Adipose tissue (tissue), 3 donors: Measurements from ENCODE around the gene ZNF784. TPM values are rescaled to one million over a fixed set of nuclear protein-coding genes. Genes with fewer than 3 reads are reported as not detected.
A peak's percentile ranks its signal among the peaks of the same experiment; 100 is the strongest.

ENCODE experiments used
- H3K27ac ChIP-seq: one replicate; pipeline ENCODE4 v1.5.1; 2013; ENCODE audit warnings: low read depth, low read length
- WGBS, 3 donors: extraction: QIAGEN DNeasy Blood & Tissue Kit; methylation state at CpG; one replicate each; pipeline ENCODE4 v1.1.7; 2013; 5-methylcytosine and 5-hydroxymethylcytosine counted together
- polyA plus RNA-seq, 3 donors: library from polyadenylated mRNA; stranded (reverse); fragments of 200-250 nt; gene quantifications; one replicate each; pipeline ENCODE4 v1.2.3, GENCODE V29; 2013
- donor health status: healthy with polysubstance abuse.
- donor health status: Bipolar disorder and iron deficiency.
- donor health status: healthy.

ZNF784 gene
- polyA plus RNA-seq, 3 donors, result 2.6 to 7.0 (median 5.2) TPM

DNA sequence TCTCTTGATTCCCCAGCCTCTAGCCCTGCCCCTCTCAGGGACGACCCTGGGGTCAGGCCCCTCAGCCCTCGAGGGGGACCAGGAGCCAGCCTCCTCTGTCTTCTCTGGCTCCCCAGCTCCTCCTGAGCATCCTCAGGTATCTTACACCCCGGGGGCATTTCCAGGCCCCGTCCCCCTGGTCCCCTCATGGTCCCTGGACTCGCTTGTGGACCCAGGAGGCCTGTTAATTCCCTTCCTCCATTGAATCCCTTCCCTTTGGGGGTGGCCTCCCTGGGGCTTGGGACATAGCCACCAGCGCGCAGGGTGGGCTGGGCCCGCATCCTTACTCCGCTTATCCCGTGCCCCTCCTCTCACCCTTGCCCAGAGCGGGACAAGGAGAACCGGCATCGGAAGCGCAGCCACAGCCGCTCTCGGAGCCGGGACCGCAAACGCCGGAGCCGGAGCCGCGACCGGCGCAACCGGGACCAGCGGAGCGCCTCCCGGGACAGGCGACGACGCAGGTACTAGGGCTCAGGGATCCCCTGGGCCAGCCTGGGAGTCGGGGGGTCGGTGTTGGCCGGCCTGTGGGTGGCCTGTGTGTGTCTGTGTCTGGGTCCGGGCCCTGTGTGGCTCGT, 34.6 kb upstream of the ZNF784 start:
- H3K27ac ChIP-seq, result no peak overlapping the region
- 88 to 92% (median 91%) methylated on average over 37 of the region's 37 CpGs for WGBS, 3 donors

DNA sequence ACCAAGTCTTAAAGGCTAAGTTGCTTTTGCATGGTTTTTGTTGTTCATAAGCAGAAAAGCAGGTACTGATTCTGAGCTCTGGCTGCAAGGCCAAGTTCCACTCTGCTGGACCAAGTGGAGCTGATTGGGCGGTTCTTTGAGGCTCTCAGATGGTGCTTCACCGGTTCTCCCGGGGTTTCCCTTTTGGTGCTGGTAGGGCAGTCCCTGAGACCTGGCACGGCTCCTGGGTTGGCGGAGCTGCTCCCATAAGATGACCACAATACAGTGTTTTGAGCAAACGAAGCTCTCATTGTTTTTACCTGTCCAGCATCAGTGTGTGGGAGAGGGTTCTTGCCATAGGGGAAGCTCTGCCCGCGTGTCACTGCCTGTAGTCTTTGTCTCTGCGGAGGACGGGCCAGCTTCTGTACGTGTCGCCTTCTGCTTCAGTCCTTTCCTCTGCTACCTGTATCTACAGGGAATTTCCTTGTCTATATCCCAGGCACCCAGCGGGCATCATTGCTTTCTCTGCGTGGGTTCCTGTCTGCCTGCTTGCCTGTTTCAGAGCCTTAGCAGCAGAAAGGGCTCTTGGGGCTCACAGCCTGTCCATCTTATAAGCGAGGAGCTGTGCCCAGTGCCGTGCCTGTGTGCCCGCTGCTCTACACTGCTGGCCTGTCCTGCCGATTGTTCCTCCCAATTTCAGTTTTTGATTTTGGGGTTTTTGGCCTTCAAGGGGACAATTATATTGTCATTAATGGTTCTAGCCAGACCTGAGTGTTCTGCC, 32.8 kb upstream of the ZNF784 start:
- no peak overlapping the region for H3K27ac ChIP-seq
- WGBS, 3 donors, result 21 to 57% (median 46%) methylated on average over 18 of the region's 18 CpGs

DNA sequence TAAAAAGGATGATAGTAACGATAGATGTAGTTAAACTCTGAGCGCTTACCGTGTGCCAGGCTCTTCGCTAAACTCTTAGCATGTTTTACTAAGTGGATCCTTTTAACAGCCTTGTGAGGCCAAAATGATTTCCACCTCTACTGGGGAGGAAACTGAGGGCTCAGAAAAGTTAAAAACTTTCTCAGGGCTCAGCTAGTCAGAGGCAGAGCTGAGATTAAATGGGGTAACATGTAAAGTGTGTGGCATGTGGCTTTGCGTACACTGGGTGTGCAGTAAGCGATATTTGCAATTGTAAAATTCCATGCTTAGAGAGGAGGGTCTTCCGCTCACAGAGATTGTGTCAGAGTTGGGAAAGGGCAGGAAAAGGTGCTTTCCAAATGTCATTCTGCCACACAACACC, 32.2 kb upstream of the ZNF784 start:
- 37 to 62% (median 58%) methylated on average over 7 of the region's 7 CpGs for WGBS, 3 donors
- H3K27ac ChIP-seq, result no peak overlapping the region

DNA sequence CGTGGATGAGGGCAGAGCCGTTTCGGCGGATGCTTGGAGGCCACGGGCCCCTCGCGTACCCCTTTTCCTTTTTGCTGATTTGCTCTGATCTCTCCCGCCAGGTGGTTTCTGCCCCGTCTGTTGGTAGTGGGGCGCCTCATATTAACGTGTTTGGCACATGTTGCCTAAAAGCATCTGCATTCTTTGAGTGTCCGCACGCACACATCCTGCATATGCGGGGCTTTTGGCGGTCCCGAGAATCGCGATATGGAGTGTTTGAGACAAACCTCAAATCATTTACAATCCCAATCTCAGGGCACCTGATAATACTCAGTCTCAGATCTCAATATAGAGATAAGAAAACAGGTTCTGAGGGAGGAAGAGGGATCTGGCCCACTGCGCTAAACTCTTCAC, 31.3 kb upstream of the ZNF784 start:
- WGBS, 3 donors, result 0% methylated on average over 19 of the region's 19 CpGs
- no peak overlapping the region for H3K27ac ChIP-seq

DNA sequence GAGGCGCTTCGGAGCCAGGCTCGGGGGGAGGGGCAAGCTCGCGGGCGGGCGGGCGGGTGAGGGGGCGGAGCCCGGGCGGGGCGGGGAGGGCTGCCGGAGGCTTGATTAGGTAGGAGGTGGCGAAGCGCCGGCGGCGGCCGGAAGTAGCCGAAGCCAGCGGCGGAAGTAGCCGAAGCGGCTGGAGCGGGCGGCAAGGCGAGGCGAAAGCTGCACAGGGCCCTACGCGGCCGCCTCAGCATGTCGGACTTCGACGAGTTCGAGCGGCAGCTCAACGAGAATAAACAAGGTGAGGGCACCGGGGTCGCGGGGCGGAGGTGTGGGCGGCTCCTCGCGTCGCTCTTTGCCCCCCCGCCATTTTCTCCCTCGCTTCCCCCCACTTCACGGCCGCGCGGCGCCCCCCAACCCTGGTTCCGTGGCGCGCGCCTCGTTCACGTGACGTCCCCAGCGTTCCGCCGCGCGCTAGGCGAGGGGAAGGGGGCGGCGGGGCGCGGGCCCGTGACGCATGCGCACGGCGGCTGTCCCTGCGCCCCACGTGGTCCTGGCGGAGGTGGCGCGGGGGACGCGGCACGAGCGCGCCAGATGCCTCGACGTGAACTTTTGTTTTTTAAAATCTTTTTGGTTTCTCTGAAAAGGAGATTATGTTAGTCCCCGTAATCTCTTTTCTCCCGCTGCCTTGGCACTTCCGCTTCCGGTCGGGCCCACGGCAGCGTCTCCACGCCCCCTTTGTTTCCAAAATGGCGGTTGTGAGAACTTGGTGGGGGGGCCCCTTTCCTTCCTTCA, 30.7 kb upstream of the ZNF784 start, which contains the start of gene U2AF2:
U2AF2 (plus strand) TSS at position 168 of the 780 bp plus-strand sequence; CDS start at position 238, 70 bp downstream.
- WGBS, 3 donors, result 0 to 1% (median 0%) methylated on average over 68 to 95 of the region's 95 CpGs
- peak within 1 kb of the TSS; percentile 92 for H3K27ac ChIP-seq

DNA sequence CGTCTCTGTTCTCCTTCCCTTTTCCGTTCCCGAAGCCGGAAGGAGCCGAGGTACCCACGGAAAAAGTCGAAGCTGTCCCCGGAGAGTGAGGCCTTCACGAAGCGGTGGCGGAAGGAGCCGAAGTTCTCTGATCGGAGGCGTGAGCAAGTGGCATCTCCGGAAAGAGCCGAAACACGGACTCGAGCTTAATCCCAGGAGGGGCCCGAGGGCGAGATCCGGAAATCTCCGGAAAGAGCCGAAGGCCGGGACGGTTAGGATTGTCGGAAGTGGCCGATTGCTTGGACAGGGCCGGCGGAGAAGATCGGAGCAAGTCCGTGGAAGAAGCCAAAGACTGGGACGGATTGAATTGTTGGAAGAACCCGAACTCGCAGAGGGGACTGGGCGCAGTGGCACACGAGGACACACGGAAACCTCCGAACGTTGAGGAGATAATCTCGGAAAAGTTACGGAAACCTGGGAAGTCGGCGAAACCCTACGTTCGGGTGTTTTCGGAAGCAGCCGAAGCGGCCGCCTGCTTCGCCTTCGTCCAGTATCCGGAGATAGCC, 30.0 kb upstream of the ZNF784 start:
- WGBS, 3 donors, result 0 to 1% (median 0%) methylated on average over 52 of the region's 52 CpGs
- H3K27ac ChIP-seq, result peak overlapping the region; percentile 92

DNA sequence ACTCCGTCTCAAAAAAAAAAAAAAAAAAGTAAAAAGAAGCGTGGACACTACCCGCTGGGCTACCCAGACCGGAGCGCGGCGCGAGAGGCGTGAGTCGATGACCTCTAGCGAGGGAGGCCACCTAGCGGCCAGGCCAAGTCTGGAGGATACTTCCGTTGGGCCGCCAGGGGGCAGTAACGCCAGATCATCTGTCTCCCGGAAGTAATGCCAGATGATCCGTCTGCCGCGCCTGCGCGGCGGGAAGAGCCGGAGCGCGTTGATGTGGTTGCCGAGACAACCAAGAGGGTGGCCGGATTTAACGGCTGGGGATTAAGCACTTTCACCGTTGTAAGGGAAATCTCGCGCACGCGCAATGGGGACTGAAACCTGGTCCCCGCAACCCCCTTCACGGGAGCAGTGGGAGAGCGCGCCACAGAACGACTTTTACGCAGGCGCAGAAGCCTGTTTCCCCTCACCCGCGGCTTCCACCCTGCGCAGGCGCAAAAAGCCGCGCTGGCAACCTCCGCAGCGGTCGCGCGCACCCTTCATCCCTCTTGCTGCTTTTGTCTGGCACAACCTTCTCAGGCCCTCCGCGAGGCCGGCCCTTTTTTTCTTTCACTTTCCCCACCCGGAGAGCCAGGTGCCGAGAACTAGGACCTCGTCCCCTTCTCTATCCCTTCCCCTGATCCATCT, 29.4 kb upstream of the ZNF784 start:
- H3K27ac ChIP-seq, result peak overlapping the region; percentile 84
- WGBS, 3 donors, result 0 to 1% (median 1%) methylated on average over 56 to 57 of the region's 57 CpGs

DNA sequence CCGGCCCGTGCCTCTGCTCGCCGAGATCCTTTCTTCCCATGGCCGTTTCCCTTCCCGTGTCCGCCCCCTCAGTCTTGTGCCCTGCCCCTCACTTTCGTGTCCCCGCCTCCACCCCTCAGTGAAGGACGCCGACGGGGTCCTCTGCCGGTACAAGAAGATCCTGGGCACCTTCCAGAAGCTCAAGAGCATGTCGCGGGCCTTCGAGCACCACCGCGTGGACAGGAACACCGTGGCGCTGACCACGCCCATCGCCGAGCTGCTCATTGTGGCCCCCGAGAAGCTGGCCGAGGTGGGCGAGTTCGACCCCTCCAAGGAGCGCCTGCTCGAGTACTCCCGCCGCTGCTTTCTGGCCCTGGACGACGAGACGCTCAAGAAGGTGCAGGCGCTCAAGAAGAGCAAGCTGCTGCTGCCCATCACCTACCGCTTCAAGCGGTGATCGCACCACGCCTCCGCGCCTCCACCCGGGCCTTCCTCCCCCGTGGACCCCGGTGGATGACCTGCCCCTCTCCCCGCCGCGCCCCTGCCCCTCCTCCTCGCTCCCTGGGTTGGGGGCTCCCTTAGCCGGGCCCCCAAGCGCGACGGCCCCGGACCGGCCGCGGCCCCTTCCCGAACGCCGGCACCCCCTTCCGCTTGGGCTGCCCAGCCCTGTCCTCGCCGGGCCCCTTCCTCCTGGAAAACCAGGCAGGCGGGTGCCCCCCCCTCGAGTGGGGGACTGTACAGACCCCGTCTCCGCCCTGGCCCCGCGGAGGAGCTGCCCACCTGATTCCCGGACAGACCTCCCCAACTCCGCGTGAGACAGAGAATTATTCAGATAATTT, 28.2 kb upstream of the ZNF784 start:
- 80 to 85% (median 82%) methylated on average over 66 to 71 of the region's 71 CpGs for WGBS, 3 donors

DNA sequence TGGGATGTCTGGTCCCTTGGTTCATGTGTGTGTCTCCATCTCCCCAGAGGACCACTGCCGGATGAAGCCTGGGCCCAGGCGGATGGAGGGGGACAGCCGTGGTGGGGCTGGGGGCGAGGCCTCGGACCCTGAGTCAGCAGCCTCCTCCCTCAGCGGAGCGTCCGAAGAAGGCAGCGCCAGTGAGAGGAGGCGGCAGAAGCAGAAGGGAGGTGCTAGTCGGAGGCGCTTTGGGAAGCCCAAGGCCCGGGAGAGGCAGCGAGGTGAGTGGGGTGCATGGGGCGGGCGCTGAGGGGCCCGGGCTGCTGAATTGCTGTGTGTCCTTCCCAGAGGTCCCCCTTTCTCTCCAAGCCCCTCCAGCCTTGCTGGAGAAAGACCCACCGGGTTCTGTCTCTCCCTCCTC, 26.9 kb upstream of the ZNF784 start:
- 84 to 87% (median 84%) methylated on average over 18 of the region's 18 CpGs for WGBS, 3 donors
- no peak overlapping the region for H3K27ac ChIP-seq

More for the DNA sequence above, 28.2 kb upstream of the ZNF784 start:
- no peak overlapping the region for H3K27ac ChIP-seq

DNA sequence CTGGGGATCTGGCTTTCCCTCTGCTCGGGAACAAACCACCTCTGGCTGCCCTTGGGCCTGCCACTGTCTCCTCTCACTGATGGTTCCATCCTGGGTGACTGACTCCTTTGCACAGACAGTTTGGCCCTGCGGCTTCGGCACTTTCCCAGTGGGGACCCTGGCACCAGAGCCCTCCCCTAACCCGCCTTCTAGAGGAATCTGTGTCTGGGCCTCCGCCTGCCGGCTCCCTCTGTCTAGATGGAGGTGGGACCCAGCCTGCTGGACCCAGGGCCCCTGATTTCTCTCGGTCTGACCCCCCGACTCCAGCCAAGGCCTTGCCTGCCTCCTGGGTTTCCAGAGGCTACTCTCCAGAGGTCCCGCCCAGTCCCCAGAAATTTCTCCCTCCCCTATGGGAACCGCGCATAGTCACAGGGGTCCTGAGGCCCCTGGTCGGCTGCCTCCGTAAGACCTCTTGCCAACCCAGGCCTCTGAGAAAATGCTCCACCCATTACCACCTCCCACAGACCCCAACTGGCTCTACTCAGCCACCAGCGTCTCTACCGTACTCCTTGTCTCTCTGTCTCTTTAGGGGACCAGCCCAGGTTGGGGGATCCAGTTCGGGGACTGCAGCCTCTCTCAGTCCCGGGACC, 26.4 kb upstream of the ZNF784 start:
- no peak overlapping the region for H3K27ac ChIP-seq
- 89 to 93% (median 92%) methylated on average over 17 of the region's 17 CpGs for WGBS, 3 donors

DNA sequence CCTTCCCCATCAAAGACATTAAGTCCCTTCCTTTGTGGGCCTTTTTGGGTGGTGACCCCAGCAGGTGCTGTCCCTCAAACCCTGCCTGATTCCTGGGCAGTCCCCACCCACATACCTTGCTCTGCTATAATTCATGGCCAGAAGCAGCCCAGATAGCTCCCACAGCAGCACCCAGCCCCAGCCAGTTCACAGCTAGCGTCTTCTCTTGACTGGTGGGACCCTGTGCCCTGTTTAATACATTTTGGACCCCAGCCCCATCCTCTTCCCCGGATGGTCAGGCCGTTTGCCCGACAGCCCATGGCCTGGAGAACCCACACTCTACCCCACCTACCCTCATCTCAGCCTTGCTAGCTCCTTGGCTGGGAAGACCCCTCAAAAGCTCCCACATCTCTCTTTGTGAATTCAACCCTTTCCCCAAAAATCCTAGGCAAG, 25.8 kb upstream of the ZNF784 start:
- WGBS, 3 donors, result 89 to 94% (median 93%) methylated on average over 4 of the region's 4 CpGs
- no peak overlapping the region for H3K27ac ChIP-seq

DNA sequence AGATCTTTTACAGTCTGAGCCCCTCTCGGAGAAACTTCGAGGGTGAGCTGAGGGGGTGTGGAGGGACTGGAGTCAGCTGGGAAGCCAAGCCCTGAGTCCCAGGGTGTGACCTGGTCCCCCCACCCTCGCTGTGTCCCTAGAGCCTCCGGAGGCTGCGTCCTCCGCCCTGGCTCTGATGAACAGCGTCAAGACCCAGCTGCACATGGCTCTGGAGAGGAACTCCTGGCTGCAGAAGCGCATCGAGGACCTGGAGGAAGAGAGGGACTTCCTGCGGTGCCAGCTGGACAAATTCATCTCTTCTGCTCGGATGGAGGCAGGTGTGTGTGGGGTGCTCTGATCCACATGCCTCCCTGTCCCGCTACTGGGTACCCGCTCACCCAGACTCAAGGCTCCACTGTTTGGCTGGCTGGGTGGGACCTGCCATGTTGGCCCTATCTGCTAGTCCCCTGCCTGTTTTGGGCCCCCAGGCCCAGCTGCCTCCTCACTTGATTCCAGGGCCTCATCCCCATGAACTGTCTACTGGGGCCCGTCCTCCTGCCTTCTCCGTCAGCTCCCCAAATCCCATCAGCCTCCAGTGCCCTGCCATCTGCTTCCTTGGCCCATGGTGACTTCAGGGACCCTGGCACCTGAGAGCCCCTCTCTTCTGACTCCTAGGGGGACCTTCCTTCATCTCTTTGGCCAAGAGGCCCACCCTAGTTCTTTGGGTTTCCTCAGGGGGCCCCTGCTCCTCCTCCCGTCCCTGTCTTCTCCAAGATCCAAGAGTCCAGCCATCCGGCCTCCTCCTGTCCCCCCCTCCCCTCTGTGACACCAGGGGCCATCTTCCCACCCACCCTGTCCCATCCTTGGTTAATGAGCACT, 25.1 kb upstream of the ZNF784 start:
- H3K27ac ChIP-seq, result no peak overlapping the region
- 68 to 84% (median 74%) methylated on average over 17 of the region's 17 CpGs for WGBS, 3 donors

DNA sequence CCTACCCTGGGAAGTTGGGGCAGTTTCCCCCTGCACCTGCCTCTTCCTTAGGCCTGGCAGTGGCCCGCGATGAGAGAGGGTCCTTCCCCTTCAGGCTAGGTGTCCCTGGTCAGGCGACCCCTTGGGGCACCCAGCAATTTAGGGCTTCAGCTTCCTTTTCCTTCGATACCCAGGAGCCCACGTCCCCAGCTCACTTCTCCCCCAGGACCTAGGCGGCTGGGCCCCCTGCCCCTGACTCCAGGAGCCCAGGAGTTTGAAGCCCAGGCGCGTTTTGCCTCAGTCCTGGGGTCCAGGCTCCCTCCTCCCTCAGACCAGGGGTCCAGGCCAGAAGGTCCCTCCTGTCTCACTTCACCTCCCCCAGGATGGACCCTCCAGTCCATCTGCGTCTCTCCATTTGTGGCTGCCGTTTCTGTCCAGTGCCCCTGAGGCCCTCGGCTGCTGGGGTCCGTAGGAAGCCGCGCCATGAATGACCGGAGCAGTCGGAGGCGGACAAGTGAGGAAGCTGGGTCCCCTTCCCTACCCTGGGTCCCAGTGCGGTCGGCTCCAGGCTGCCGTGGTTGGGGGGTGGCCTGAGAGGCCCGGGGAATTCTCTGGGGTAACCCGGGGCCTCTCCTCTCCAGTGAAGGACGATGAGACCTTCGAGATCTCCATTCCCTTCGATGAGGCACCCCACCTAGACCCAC, 24.4 kb upstream of the ZNF784 start:
- H3K27ac ChIP-seq, result no peak overlapping the region
- 19 to 35% (median 19%) methylated on average over 25 of the region's 25 CpGs for WGBS, 3 donors

DNA sequence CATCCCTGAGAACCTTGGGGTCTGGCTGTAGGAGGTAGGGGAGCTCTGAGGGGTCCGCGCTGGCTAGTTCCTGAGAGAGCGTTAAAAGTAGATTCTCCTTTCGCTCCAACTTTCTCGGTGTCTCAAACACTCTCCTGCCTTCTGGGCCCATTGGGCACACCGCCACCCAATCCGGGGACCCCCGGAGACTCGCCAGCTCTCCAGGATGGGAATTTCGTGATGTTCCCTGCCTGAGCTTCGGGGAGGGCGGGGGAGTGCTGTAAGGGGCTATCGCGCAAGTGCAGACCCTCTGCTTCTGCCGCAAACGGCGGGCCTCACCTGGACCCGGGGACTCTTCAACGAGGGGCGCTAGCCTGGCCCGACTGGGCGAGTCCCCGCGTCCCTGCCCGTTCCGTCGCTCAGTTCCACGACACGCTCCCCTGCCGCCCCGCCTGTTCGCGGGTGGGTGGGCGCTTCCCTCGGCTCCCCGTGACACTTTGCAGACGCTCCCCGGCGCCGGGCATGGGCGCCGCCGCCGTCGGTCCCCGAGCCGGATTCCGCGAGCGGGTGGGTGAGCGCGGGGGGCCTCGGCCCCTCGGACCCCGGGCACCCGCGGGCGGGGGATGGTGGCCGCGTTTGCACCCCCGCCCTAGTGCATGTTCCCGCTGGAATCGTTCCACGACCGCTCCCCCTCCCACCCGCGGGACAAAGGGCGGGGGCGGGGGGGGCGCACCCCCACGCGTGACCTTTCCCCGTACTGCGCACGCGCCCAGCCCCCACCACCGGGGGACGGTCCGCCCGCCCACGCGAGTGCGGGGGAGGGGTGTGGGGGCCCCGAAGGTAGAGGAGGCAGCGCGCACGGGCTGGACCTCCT, 23.6 kb upstream of the ZNF784 start, which contains the start of gene CCDC106:
CCDC106 (plus strand) TSS at position 481 of the 853 bp plus-strand sequence. CDS start 835 bp downstream, outside the sequence.
- no peak within 1 kb of the TSS for H3K27ac ChIP-seq
- 1 to 2% (median 1%) methylated on average over 78 to 87 of the region's 87 CpGs for WGBS, 3 donors
